GM12875 (cell line): ENCODE measurements around the gene KEL.
A peak's percentile ranks its signal among the peaks of the same experiment; 100 is the strongest.

Experiments used
- H3K4me3 ChIP-seq: one replicate; pipeline ENCODE4 v1.5.1; 2011; ENCODE audit warnings: low read depth, low read length, control low read depth
- TF ChIP-seq, protein P1 (sequence below): IDR thresholded peaks from 2 replicates; pipeline ENCODE4 v1.5.1; 2011; ENCODE audit warnings: low read depth, mild to moderate bottlenecking, control low read depth, inconsistent platforms, low read length, moderate library complexity, borderline replicate concordance; ENCODE audit not compliant: insufficient read depth

KEL gene

DNA sequence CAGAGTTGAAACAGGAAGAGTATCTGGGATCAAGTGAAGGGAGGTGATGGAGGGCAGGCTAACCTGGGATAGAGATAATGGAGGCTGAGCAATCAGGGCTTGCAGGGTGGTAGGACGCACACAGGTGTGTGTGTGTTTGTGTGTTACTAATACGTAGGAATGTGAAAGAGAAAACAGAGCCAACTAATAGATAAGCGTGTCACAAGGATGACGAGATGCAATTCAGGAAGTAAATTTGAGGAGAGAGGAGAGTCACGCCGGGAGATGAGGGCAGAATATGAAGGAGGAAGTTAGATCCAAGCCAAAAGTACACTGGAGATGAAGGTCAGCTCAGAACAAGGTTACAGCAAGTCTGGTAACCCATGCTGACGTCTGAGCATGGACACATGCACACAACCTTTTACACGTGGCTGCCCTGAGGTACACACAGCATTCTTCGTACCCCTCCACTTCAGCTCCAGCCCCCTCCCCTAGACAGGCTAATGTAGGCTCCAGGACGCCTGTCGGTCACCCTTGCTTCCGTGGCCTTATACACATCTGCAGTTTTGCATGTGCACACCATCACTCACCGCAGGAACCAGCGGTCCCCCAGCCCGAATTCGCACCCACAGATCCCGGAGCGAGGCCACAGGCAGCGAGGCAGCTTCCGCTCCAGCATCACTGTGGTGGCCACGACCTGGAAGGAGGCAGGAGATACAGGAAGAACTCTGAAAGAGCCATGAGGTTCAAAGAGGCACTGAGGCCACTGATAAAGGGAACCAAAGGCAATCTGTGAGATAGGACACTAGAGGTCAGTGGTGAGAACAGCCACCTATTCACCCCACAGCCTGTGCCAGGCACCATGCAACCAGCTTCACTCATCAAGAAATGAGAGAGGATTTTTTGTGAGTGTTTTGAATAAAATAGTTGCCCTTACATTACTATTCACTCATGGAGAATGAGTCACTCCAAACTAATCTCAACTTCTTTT, 53.0 kb downstream of the KEL start:
- no peak overlapping the region for H3K4me3 ChIP-seq
- TF ChIP-seq, protein P1, sequence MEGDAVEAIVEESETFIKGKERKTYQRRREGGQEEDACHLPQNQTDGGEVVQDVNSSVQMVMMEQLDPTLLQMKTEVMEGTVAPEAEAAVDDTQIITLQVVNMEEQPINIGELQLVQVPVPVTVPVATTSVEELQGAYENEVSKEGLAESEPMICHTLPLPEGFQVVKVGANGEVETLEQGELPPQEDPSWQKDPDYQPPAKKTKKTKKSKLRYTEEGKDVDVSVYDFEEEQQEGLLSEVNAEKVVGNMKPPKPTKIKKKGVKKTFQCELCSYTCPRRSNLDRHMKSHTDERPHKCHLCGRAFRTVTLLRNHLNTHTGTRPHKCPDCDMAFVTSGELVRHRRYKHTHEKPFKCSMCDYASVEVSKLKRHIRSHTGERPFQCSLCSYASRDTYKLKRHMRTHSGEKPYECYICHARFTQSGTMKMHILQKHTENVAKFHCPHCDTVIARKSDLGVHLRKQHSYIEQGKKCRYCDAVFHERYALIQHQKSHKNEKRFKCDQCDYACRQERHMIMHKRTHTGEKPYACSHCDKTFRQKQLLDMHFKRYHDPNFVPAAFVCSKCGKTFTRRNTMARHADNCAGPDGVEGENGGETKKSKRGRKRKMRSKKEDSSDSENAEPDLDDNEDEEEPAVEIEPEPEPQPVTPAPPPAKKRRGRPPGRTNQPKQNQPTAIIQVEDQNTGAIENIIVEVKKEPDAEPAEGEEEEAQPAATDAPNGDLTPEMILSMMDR, result peak; percentile 56; the same call in 1 of the 2 replicates

DNA sequence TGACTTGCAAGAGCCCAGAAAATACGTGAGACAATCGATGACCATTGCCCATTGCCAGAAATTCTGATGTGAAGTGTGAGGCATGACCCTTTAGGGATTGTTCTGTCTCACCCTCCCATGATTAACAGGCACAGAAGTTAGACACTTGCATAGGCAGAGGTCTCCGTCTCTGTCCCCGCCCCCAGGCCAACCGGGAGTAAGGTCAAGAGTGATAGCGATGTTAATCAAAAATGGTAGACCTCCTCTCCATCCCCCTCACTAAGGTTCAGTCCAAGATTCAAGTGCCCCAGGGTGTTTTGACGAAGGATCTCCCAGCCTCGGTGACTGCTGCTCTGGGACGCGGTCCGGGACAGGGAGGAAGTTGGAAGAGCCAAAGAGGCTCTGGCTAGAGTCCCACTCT, 53.9 kb downstream of the KEL start:
- TF ChIP-seq, protein P1, result no peak
- H3K4me3 ChIP-seq, result no peak overlapping the region

- TF ChIP-seq, protein P1, result no peak
- no peak overlapping the region for H3K4me3 ChIP-seq
These were observed 55.5 kb downstream of the KEL start for GRCh38 chr7:142906643-142907042.

DNA sequence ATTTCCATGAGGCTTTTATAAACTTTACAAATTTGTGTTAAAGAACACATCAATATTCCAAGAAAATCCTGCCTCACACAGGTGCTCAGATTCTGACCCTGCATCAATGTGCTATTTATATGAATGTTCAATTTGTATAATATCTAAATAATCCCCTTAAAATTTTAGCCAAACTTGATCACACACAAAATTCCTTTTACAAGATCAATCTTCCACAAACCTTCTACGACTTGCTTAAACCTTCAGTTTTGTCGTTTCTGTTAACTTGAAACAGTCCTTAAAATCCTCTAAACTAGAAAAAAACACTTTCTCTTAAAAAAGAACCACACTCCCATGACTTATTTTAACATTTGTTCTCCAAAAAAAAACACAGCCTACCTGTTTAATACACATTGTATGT, 56.4 kb downstream of the KEL start:
- H3K4me3 ChIP-seq, result no peak overlapping the region

DNA sequence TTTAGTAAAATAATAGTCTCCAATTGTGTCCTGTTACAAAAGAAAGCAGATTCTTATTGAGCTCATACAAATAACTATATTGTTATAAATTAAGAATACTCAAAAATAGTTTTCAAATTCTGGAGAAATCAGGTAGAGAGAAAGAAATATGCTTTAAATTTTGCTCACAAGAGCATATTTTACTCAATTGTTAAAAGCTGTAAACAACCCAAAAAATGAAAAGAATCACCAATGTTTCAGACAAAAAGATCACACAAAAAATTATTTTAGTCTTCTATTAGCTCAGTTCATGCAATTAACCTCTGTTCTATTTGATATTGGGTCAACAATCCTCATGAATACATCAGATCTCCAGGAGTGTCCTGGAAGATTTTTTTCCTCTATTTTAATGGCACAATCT, 58.0 kb downstream of the KEL start:
- TF ChIP-seq, protein P1, result no peak
- no peak overlapping the region for H3K4me3 ChIP-seq

More for the DNA sequence above, 56.4 kb downstream of the KEL start:
- TF ChIP-seq, protein P1, result no peak

DNA sequence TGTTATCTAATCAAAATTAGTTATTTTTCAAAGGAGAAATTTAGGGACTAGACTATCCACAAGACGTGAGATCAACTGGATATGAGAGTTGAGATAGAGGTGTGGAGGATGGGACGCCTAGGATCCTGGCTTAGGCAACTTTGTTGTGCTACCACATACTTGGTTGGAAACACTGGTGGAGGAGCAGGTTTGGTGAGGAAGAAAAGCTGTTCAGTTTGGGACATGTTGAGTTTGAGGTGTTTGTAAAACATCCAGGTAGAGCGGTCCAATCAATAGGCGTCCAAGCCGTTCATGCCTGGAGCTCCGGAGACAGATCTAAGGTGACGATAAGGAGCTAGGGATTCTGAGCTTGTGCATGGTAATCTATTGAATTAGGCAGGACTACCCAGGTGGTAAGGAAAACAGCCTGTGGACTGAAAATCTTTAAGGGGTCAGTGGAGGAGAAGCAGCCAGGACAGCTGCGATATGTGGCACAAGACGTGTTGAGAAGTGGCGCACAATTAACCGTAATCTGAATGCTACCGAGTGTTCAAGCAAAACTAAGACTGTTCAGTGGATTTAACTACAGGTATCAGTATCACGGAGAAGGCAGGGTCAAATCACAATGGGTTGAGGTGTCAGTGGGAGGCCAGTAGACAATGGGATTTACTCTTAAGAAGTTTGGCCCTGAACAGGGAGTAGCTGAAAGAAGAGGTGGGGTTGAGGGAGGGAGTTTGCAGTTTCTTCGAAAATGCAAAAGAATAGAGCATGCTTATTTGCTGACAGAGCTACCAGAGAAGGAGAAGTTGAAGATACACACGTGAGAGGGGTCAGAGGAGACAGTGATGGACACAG, 60.5 kb downstream of the KEL start:
- H3K4me3 ChIP-seq, result no peak overlapping the region
- TF ChIP-seq, protein P1, result no peak

DNA sequence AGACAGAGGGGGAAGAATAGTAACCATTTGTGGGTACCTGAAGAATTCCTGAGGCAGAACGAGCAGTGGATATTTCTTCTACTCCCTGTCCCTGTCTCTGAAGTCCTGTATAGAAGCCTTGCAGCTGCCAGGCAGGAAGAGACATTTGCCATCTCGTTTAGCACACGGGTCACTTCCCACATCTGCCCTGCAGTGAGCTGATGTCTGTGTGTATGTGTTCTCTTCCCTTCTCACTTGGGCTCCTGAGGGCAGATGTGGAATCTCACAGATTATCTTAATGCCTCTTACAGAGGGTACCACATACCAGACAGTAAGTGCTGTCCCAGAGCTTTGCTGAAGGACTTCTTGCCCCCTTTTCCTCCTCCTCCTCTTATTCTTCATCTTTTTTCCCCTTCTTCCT, 62.5 kb downstream of the KEL start:
- TF ChIP-seq, protein P1, result no peak
- no peak overlapping the region for H3K4me3 ChIP-seq
